ENCODE results near the gene TMEM203. TPM values are rescaled to one million over a fixed set of nuclear protein-coding genes. Genes with fewer than 3 reads are reported as not detected.

The TMEM203 gene
- total RNA-seq, 1 donor from 2014 or later, result 36.2 TPM

DNA sequence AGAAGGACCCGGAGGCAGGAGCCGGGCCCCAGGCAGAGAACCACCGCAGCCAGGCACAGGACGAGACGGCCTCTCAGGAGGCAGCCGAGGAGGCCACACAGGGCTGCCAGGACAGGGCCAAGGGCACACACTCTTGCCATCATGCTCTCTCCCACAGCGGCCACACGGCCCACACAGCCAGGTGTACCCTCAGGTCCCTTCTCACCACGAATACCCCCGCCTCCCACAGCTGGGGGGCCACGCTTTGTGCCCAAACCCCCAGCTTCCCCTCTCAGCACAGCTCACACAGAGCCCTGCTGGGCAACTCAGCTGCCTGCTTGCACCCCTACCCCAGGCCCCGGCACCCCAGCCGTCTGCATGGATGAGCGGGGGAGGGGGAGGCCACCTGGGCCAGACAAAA, 11.7 kb downstream of the TMEM203 start:
- no peaks in the 10 kb centered on the region for H3K9me3 Mint-ChIP-seq (ENCODE audit: low read depth)
- no peak for DNase-seq (ENCODE audit: low spot score, unreplicated experiment)
- H3K27ac Mint-ChIP-seq, result no peak overlapping the region
- H3K4me1 Mint-ChIP-seq (ENCODE audit: low read depth), result peaks cover 15% of the 10 kb centered on the region
- no peaks in the 10 kb centered on the region for H3K27me3 Mint-ChIP-seq
- no peaks in the 10 kb centered on the region for H3K36me3 Mint-ChIP-seq (ENCODE audit: insufficient read depth)
- no peak overlapping the region for H3K4me3 Mint-ChIP-seq (ENCODE audit: low read depth)
- TF ChIP-seq CTCF (IDR thresholded peaks at IDR 0.05; ENCODE audit: unreplicated experiment), result no peak

- H3K9me3 Mint-ChIP-seq (ENCODE audit: low read depth), result no peaks in the 10 kb centered on the region
- no peak for DNase-seq (ENCODE audit: low spot score, unreplicated experiment)
- H3K27me3 Mint-ChIP-seq, result no peaks in the 10 kb centered on the region
- H3K4me3 Mint-ChIP-seq (ENCODE audit: low read depth), result no peak overlapping the region
- H3K27ac Mint-ChIP-seq, result no peak overlapping the region
- H3K36me3 Mint-ChIP-seq (ENCODE audit: insufficient read depth), result no peaks in the 10 kb centered on the region
- no peak for TF ChIP-seq CTCF (IDR thresholded peaks at IDR 0.05; ENCODE audit: unreplicated experiment)
- H3K4me1 Mint-ChIP-seq (ENCODE audit: low read depth), result peaks cover 11% of the 10 kb centered on the region
Measured at GRCh38 chr9:137192859-137193258, 12.6 kb downstream of the TMEM203 start.

DNA sequence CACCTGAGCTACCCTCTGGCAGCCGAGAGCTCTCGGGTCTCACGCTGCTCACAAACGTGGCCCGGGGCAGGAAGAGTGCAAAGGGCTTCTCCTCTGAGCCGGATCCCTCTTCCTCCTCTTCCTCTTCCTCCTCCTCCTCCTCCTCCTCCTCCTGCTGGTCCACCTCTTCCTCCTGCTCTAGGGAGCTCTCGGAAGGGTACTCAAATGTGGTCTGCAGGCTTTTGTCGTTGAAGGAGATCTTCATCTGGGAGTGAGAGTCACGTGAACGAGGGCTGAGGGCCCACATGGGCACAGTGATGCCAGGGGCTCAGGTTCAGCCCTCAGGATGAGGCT, 13.0 kb downstream of the TMEM203 start:
- Mint-ChIP-seq H3K9me3 (ENCODE audit: low read depth) (no peaks in the 10 kb centered on the region), H3K27me3 (no peaks in the 10 kb centered on the region), H3K4me1 (ENCODE audit: low read depth) (peaks cover 14% of the 10 kb centered on the region), H3K27ac (no peak overlapping the region), H3K4me3 (ENCODE audit: low read depth) (no peak overlapping the region), H3K36me3 (ENCODE audit: insufficient read depth) (no peaks in the 10 kb centered on the region)
- TF ChIP-seq CTCF (IDR thresholded peaks at IDR 0.05; ENCODE audit: unreplicated experiment), result no peak
- no peak for DNase-seq (ENCODE audit: low spot score, unreplicated experiment)

- Mint-ChIP-seq H3K27ac (no peak overlapping the region), H3K4me3 (ENCODE audit: low read depth) (no peak overlapping the region), H3K9me3 (ENCODE audit: low read depth) (no peaks in the 10 kb centered on the region), H3K36me3 (ENCODE audit: insufficient read depth) (no peaks in the 10 kb centered on the region), H3K4me1 (ENCODE audit: low read depth) (peaks cover 16% of the 10 kb centered on the region), H3K27me3 (no peaks in the 10 kb centered on the region)
- DNase-seq (ENCODE audit: low spot score, unreplicated experiment), result no peak
- TF ChIP-seq CTCF (IDR thresholded peaks at IDR 0.05; ENCODE audit: unreplicated experiment), result no peak
Measured at GRCh38 chr9:137191691-137192447, 13.6 kb downstream of the TMEM203 start.

GRCh38 chr9:137191245-137191644, 14.2 kb downstream of the TMEM203 start:
- Mint-ChIP-seq H3K27me3 (no peaks in the 10 kb centered on the region), H3K9me3 (ENCODE audit: low read depth) (no peaks in the 10 kb centered on the region), H3K4me1 (ENCODE audit: low read depth) (peaks cover 18% of the 10 kb centered on the region), H3K27ac (no peak overlapping the region), H3K36me3 (ENCODE audit: insufficient read depth) (no peaks in the 10 kb centered on the region), H3K4me3 (ENCODE audit: low read depth) (no peak overlapping the region)
- no peak for DNase-seq (ENCODE audit: low spot score, unreplicated experiment)
- no peak for TF ChIP-seq CTCF (IDR thresholded peaks at IDR 0.05; ENCODE audit: unreplicated experiment)
